Left lung (tissue), 10 donors: Measurements from ENCODE around the gene HOXB6. TPM values are rescaled to one million over a fixed set of nuclear protein-coding genes. Genes with fewer than 3 reads are reported as not detected.

Source experiments
- ATAC-seq: fragments of 200-7000 bp; cut with Tn5 transposase; one replicate; pipeline ENCODE4 v1.9.1; 2020; ENCODE audit warnings: moderate library complexity
- DNase-seq, 4 donors: peaks; one replicate each; pipeline ENCODE4 v3.0.0-alpha.2; 2013 to 2020
- H3K27ac ChIP-seq, 2 donors: fragments of 200-600 bp; sonication (generic) in 1 of 2; one replicate each; pipeline versions ENCODE4 v1.5.0 to v1.8.0; 2020 to 2021
- H3K27me3 ChIP-seq, 2 donors: fragments of 200-600 bp; sonication (generic) in 1 of 2; one replicate each; pipeline versions ENCODE4 v1.5.0 to v1.8.0; 2020 to 2021
- H3K36me3 ChIP-seq, 2 donors: fragments of 200-600 bp; sonication (generic) in 1 of 2; one replicate each; pipeline versions ENCODE4 v1.5.0 to v1.8.0; 2020 to 2021
- H3K4me1 ChIP-seq, 2 donors: fragments of 200-600 bp; one replicate each; pipeline ENCODE4 v1.8.0; 2021
- H3K4me3 ChIP-seq, 2 donors: fragments of 200-600 bp; sonication (generic) in 1 of 2; one replicate each; pipeline versions ENCODE4 v1.5.0 to v1.8.0; 2020 to 2021; ENCODE audit warnings: mild to moderate bottlenecking in 1 of 2
- H3K9me3 ChIP-seq, 2 donors: fragments of 200-600 bp; sonication (generic) in 1 of 2; one replicate each; pipeline versions ENCODE4 v1.5.0 to v1.8.0; 2020 to 2021
- CTCF ChIP-seq, 2 donors: fragments of 200-600 bp; sonication (generic) in 1 of 2; IDR thresholded peaks; one replicate each; pipeline versions ENCODE4 v1.5.0 to v1.8.0; 2021; ENCODE audit warnings: antibody characterized with exemption in 2 of 2
- intact Hi-C, 2 donors: fragments of 100-400 bp; cut with DNase I; formaldehyde crosslinking; loops; one replicate each; pipeline versions ENCODE4 v1.11.2 to v1.14.2; 2022
- polyA plus RNA-seq, 6 donors: library from polyadenylated mRNA; unstranded; fragments of 120-200 nt; gene quantifications; one replicate each; pipeline ENCODE4 v1.2.1, GENCODE V29; 2013; ENCODE audit not compliant: insufficient read length in 6 of 6
- total RNA-seq, 2 donors: library from RNA; stranded (reverse); fragmentation: NEBNext Ultra II Directional; extraction: Animal tissue kit (Norgen Biotek cat#: 25700); gene quantifications; one replicate each; pipeline ENCODE4 v1.2.1, GENCODE V29; 2021
- donor health status: DM: no; HTN: yes; CAD: no.
- donor health status: DM: no; HTN: no; CAD: no.

The HOXB6 gene
- total and polyA plus RNA-seq, 8 donors = 5.1 to 17.1 (median 12.1) TPM

- TF ChIP-seq CTCF (IDR thresholded peaks at IDR 0.05) = no peak
- Histone ChIP-seq H3K4me1 (peaks cover 3 to 7% of the 10 kb centered on the region in 2 donors), H3K27me3 (peaks cover 15 to 90% of the 10 kb centered on the region in 2 donors), H3K27ac (peak overlapping the region in 1 of 2 donors; percentile 67), H3K9me3 (no peaks in the 10 kb centered on the region), H3K36me3 (no peaks in the 10 kb centered on the region), H3K4me3 (no peak overlapping the region)
- ATAC-seq (no peak), DNase-seq (no peak)
- intact Hi-C loops = no loop called here
Measured at GRCh38 chr17:48561884-48562810, 42.6 kb downstream of the HOXB6 start.

- Histone ChIP-seq H3K4me3 (no peak overlapping the region), H3K36me3 (no peaks in the 10 kb centered on the region), H3K4me1 (no peaks in the 10 kb centered on the region), H3K9me3 (no peaks in the 10 kb centered on the region), H3K27ac (peak overlapping the region; percentile 18 to 82), H3K27me3 (peaks cover 16 to 90% of the 10 kb centered on the region in 2 donors)
- ATAC-seq (peak; percentile 31), DNase-seq (peak in 2 of 4 donors; percentile 27 to 87)
- intact Hi-C loops = no loop called here
- TF ChIP-seq CTCF (IDR thresholded peaks at IDR 0.05) = no peak
Measured at GRCh38 chr17:48559840-48560817, 44.7 kb downstream of the HOXB6 start.

- no peak overlapping the region for H3K4me3 ChIP-seq
- DNase-seq = peak in 1 of 4 donors; percentile 13
- peak overlapping the region; percentile 18 to 82 for H3K27ac ChIP-seq
- H3K36me3 ChIP-seq = no peaks in the 10 kb centered on the region
- intact Hi-C loops = no loop called here
- H3K27me3 ChIP-seq = peaks cover 19 to 90% of the 10 kb centered on the region in 2 donors
- no peaks in the 10 kb centered on the region for H3K9me3 ChIP-seq
- no peaks in the 10 kb centered on the region for H3K4me1 ChIP-seq
- no peak for ATAC-seq
- TF ChIP-seq CTCF (IDR thresholded peaks at IDR 0.05) = no peak
Measured at GRCh38 chr17:48559122-48559839, 45.5 kb downstream of the HOXB6 start.

GRCh38 chr17:48558831-48559121 is 46.0 kb downstream of the HOXB6 start:
- no peak for ATAC-seq
- Histone ChIP-seq H3K4me3 (no peak overlapping the region), H3K27me3 (peaks cover 15 to 90% of the 10 kb centered on the region in 2 donors), H3K36me3 (no peaks in the 10 kb centered on the region), H3K27ac (peak overlapping the region in 1 of 2 donors; percentile 82), H3K9me3 (no peaks in the 10 kb centered on the region), H3K4me1 (no peaks in the 10 kb centered on the region)
- intact Hi-C loops = no loop called here
- DNase-seq = no peak
- no peak for TF ChIP-seq CTCF (IDR thresholded peaks at IDR 0.05)
